CD4-positive, alpha-beta T cell treated with Interleukin-17A for 4 hours (primary cell): ENCODE data around the gene MDM4.

ENCODE experiments used
- DNase-seq: peaks from one replicate; pipeline ENCODE4 v3.0.0-alpha.2; 2020; ENCODE audit warnings: mixed read lengths

MDM4 gene

GRCh38 chr1:204581759-204582158, 65.6 kb downstream of the MDM4 start:
- no peak for DNase-seq

- DNase-seq, result peak; percentile 14
Measured at GRCh38 chr1:204583909-204584632, 67.9 kb downstream of the MDM4 start.

- peak; percentile 53 for DNase-seq
Measured at GRCh38 chr1:204584699-204585372, 68.6 kb downstream of the MDM4 start.

- DNase-seq, result no peak
Measured at GRCh38 chr1:204587621-204588020, 71.4 kb downstream of the MDM4 start.

- no peak for DNase-seq
Measured at GRCh38 chr1:204588826-204589225, 72.6 kb downstream of the MDM4 start.

GRCh38 chr1:204589409-204590038, 73.3 kb downstream of the MDM4 start:
- DNase-seq, result no peak

- DNase-seq, result no peak
Measured at GRCh38 chr1:204591473-204592090, 75.4 kb downstream of the MDM4 start.

GRCh38 chr1:204592246-204592948, 76.2 kb downstream of the MDM4 start:
- DNase-seq, result no peak

GRCh38 chr1:204598319-204598969, 82.2 kb downstream of the MDM4 start:
- DNase-seq, result no peak

- no peak for DNase-seq
Measured at GRCh38 chr1:204599098-204599497, 82.9 kb downstream of the MDM4 start.

- no peak for DNase-seq
Measured at GRCh38 chr1:204599596-204599995, 83.4 kb downstream of the MDM4 start.

- no peak for DNase-seq
Measured at GRCh38 chr1:204600203-204600602, 84.0 kb downstream of the MDM4 start.

GRCh38 chr1:204600968-204601367, 84.8 kb downstream of the MDM4 start:
- DNase-seq, result no peak

GRCh38 chr1:204602111-204602579, 85.9 kb downstream of the MDM4 start:
- DNase-seq, result no peak

GRCh38 chr1:204602871-204603542, 86.8 kb downstream of the MDM4 start:
- no peak for DNase-seq

GRCh38 chr1:204605791-204606190, 89.6 kb downstream of the MDM4 start:
- DNase-seq, result no peak
